Astrocyte (in vitro differentiated cells and primary cell): ENCODE measurements around the gene P4HA2.

ENCODE experiments used
- EZH2 ChIP-seq: IDR thresholded peaks from 2 replicates; pipeline ENCODE4 v1.6.1; 2012; ENCODE audit warnings: mild to moderate bottlenecking, low read length, inconsistent platforms; ENCODE audit not compliant: insufficient read depth
- TF ChIP-seq, protein P1 (sequence below): IDR thresholded peaks from 2 replicates; pipeline ENCODE4 v1.5.1; 2011; ENCODE audit warnings: low read depth, mild to moderate bottlenecking, inconsistent platforms, low read length, moderate library complexity; ENCODE audit not compliant: insufficient read depth

DNA sequence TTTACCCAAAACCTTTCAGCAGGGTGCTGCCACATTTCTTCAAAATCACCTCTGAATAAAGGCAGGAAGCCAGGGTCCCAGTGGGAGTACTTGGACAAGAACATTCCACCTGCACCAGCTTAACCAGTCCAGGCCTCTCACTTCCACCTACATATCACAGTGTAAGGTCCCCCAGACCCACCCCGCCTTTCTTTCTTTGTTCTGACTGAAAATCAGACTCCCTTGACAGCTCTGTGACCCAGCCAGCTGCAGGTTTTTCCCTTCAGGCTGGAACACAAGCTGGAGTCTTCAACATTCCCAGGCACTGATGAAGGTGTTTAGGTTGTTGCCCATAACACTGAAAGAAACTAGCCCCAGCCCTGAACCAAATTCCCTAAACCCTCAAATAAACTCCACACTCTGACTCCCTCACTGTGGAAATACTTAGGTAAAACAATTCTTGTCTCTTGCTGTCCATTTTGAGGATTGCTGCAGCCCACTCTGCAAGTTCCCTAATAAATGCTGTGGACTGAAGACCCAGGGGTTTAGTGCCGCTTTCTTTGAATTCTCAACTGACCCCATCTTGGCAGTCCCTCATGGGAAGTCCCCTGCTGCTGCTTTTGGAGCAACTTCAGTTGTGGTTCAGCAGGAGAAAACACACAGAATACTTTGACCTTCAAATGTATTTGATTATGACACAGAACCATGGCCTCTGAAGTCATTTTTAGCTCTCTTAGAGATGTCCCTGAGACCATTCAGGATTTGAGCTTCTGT is 24.8 kb downstream of the P4HA2 start:
- TF ChIP-seq, protein P1, sequence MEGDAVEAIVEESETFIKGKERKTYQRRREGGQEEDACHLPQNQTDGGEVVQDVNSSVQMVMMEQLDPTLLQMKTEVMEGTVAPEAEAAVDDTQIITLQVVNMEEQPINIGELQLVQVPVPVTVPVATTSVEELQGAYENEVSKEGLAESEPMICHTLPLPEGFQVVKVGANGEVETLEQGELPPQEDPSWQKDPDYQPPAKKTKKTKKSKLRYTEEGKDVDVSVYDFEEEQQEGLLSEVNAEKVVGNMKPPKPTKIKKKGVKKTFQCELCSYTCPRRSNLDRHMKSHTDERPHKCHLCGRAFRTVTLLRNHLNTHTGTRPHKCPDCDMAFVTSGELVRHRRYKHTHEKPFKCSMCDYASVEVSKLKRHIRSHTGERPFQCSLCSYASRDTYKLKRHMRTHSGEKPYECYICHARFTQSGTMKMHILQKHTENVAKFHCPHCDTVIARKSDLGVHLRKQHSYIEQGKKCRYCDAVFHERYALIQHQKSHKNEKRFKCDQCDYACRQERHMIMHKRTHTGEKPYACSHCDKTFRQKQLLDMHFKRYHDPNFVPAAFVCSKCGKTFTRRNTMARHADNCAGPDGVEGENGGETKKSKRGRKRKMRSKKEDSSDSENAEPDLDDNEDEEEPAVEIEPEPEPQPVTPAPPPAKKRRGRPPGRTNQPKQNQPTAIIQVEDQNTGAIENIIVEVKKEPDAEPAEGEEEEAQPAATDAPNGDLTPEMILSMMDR = no peak
- TF ChIP-seq EZH2 = no peak
